ENCODE measurements around the gene A4GALT.

A4GALT gene

GRCh38 chr22:42648017-42648367 lies 72.7 kb downstream of the A4GALT start:
- no peaks in the 10 kb centered on the region for H3K36me3 ChIP-seq (ENCODE audit: low read length)
- no peaks in the 10 kb centered on the region for H3K79me2 ChIP-seq (ENCODE audit: insufficient read depth, low read length)
- no peaks in the 10 kb centered on the region for H3K27me3 ChIP-seq (ENCODE audit: low read length)
- TF ChIP-seq CTCF (IDR thresholded peaks at IDR 0.05; ENCODE audit: insufficient read depth, low read length, poor library complexity, severe bottlenecking) (no peak), EZH2phosphoT487 (conservative IDR thresholded peaks at IDR 0.05; ENCODE audit: low read length) (no peak)
- H4K20me1 ChIP-seq (ENCODE audit: low read depth, low read length) = no peaks in the 10 kb centered on the region
- H3K4me2 ChIP-seq (ENCODE audit: low read depth, low read length, poor library complexity, severe bottlenecking) = peak overlapping the region; percentile 77
- H3F3A ChIP-seq (ENCODE audit: insufficient read depth) = no peaks in the 10 kb centered on the region
- no peaks in the 10 kb centered on the region for H3K9me2 ChIP-seq (replicated peaks; ENCODE audit: insufficient read depth, low read length)
- peak overlapping the region; percentile 74 for H3K9ac ChIP-seq (ENCODE audit: low read length)
- peak overlapping the region; percentile 90 for H3K4me3 ChIP-seq (ENCODE audit: insufficient read depth, low read length, poor library complexity, severe bottlenecking)
- no peak overlapping the region for H3K27ac ChIP-seq (ENCODE audit: low read depth, low read length)
- no peak overlapping the region for H2AFZ ChIP-seq (ENCODE audit: low read depth, low read length, severe bottlenecking)
- H3K9me3 ChIP-seq (ENCODE audit: insufficient read depth, low read length) = no peaks in the 10 kb centered on the region

- H3K4me3 ChIP-seq (ENCODE audit: insufficient read depth, low read length, poor library complexity, severe bottlenecking) = no peak overlapping the region
- H3K4me2 ChIP-seq (ENCODE audit: low read depth, low read length, poor library complexity, severe bottlenecking) = no peak overlapping the region
- no peaks in the 10 kb centered on the region for H3K9me3 ChIP-seq (ENCODE audit: insufficient read depth, low read length)
- no peak overlapping the region for H3K9ac ChIP-seq (ENCODE audit: low read length)
- H2AFZ ChIP-seq (ENCODE audit: low read depth, low read length, severe bottlenecking) = no peak overlapping the region
- H3K36me3 ChIP-seq (ENCODE audit: low read length) = no peaks in the 10 kb centered on the region
- TF ChIP-seq CTCF (IDR thresholded peaks at IDR 0.05; ENCODE audit: insufficient read depth, low read length, poor library complexity, severe bottlenecking) (no peak), EZH2phosphoT487 (conservative IDR thresholded peaks at IDR 0.05; ENCODE audit: low read length) (no peak)
- no peaks in the 10 kb centered on the region for H3K9me2 ChIP-seq (replicated peaks; ENCODE audit: insufficient read depth, low read length)
- no peaks in the 10 kb centered on the region for H3K79me2 ChIP-seq (ENCODE audit: insufficient read depth, low read length)
- H3K27ac ChIP-seq (ENCODE audit: low read depth, low read length) = no peak overlapping the region
- H3F3A ChIP-seq (ENCODE audit: insufficient read depth) = no peaks in the 10 kb centered on the region
- no peaks in the 10 kb centered on the region for H3K27me3 ChIP-seq (ENCODE audit: low read length)
- no peaks in the 10 kb centered on the region for H4K20me1 ChIP-seq (ENCODE audit: low read depth, low read length)
These were observed 73.8 kb downstream of the A4GALT start for GRCh38 chr22:42646569-42647525.

- Histone ChIP-seq H3K4me3 (ENCODE audit: insufficient read depth, low read length, poor library complexity, severe bottlenecking) (no peak overlapping the region), H3K9me2 (replicated peaks; ENCODE audit: insufficient read depth, low read length) (no peaks in the 10 kb centered on the region), H3K27me3 (ENCODE audit: low read length) (no peaks in the 10 kb centered on the region), H3K9me3 (ENCODE audit: insufficient read depth, low read length) (no peaks in the 10 kb centered on the region), H4K20me1 (ENCODE audit: low read depth, low read length) (no peaks in the 10 kb centered on the region), H2AFZ (ENCODE audit: low read depth, low read length, severe bottlenecking) (no peak overlapping the region), H3K4me2 (ENCODE audit: low read depth, low read length, poor library complexity, severe bottlenecking) (no peak overlapping the region), H3K27ac (ENCODE audit: low read depth, low read length) (no peak overlapping the region), H3F3A (ENCODE audit: insufficient read depth) (no peaks in the 10 kb centered on the region), H3K79me2 (ENCODE audit: insufficient read depth, low read length) (no peaks in the 10 kb centered on the region), H3K9ac (ENCODE audit: low read length) (no peak overlapping the region), H3K36me3 (ENCODE audit: low read length) (no peaks in the 10 kb centered on the region)
- no peak for TF ChIP-seq EZH2phosphoT487 (conservative IDR thresholded peaks at IDR 0.05; ENCODE audit: low read length)
- TF ChIP-seq CTCF (IDR thresholded peaks at IDR 0.05; ENCODE audit: insufficient read depth, low read length, poor library complexity, severe bottlenecking) = no peak
These were observed 74.6 kb downstream of the A4GALT start for GRCh38 chr22:42645938-42646568.
